Measurements from ENCODE around the gene IL1F10. TPM values are rescaled to one million over a fixed set of nuclear protein-coding genes. Genes with fewer than 3 reads are reported as not detected.

The IL1F10 gene
- total and polyA plus RNA-seq, 7 experiments from 2014 or later, result not detected

DNA sequence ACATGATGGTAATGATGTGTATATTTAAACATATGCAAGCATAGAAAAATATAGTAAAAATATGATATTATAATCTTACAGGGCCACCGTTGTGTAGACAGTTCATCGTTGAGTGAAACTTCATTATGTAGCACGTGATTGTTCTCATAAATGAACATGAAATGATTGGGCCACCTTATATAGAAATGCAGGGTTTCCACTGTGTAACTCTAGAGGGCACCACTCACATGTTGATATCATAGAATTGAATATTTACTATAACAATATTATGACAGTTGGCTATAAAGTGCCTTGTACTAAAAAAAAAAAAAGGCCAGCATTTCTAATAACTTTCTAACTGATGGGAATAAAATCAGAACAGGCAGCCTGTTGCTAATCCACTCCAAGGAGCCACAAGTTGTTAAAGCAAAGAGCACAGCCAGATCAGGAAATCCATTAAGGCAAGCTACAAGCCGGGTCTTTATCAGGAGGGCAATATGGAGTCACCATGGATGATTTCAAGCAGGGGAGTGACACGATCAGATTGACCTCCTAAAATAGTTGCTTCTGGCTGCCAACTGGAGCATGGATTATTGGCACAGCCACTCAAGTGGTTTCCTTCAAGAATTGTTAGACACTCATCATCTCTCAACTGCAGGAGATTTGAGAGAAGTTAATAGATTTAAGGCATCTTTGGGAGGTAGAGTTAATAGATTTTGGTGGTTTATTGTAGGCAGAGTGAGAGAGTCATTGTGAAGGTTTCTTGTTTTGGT is 16.7 kb downstream of the IL1F10 start:
- peaks cover 0 to 4% (median 0%) of the 10 kb centered on the region in 5 donors for H3K27me3 Mint-ChIP-seq
- no peaks in the 10 kb centered on the region for H3K9me3 ChIP-seq (ENCODE audit: control insufficient read depth in 2 of 3, low read length in 3 of 3)
- POLR2A ChIA-PET, result interaction anchor here (0.6 kb wide), 1 partner anchor 93 kb away, joined by 4 read pairs; no protein-coding TSS in a partner anchor
- DNase-seq (peak in 3 of 9 donors; percentile 6 to 13 (median 9)), ATAC-seq (peak; percentile 78)
- no peaks in the 10 kb centered on the region for H3K27me3 ChIP-seq (ENCODE audit: control insufficient read depth in 2 of 2, insufficient read depth in 2 of 2, low read length in 2 of 2)
- H3K36me3 Mint-ChIP-seq, result peaks cover 0 to 7% (median 0%) of the 10 kb centered on the region in 5 donors
- H3K4me3 Mint-ChIP-seq, result no peak overlapping the region
- no peaks in the 10 kb centered on the region for H3K4me1 ChIP-seq (ENCODE audit: control insufficient read depth in 2 of 2, insufficient read depth in 2 of 2, low read length in 2 of 2)
- no peak overlapping the region for H3K4me3 ChIP-seq (ENCODE audit: low read length)
- intact Hi-C loops (cut with micrococcal nuclease), result loop anchor here (2.0 to 5.0 kb wide), 4 partner anchors 33 to 288 kb away; no protein-coding TSS in a partner anchor
- H3K36me3 ChIP-seq (ENCODE audit: control insufficient read depth in 2 of 3, insufficient read depth in 3 of 3, low read length in 3 of 3), result no peaks in the 10 kb centered on the region
- peaks cover 0 to 4% (median 0%) of the 10 kb centered on the region in 11 donors for H3K9me3 Mint-ChIP-seq
- CTCF ChIA-PET, result interaction anchor here (0.6 kb wide), 1 partner anchor 34 kb away, joined by 4 read pairs; no protein-coding TSS in a partner anchor
- H3K27ac Mint-ChIP-seq, result peak overlapping the region in 1 of 9 donors; percentile 13
- H3K27ac ChIP-seq (ENCODE audit: low read depth, low read length), result no peak overlapping the region
- H3K4me1 Mint-ChIP-seq, result peaks cover 0 to 8% (median 0%) of the 10 kb centered on the region in 7 donors

DNA sequence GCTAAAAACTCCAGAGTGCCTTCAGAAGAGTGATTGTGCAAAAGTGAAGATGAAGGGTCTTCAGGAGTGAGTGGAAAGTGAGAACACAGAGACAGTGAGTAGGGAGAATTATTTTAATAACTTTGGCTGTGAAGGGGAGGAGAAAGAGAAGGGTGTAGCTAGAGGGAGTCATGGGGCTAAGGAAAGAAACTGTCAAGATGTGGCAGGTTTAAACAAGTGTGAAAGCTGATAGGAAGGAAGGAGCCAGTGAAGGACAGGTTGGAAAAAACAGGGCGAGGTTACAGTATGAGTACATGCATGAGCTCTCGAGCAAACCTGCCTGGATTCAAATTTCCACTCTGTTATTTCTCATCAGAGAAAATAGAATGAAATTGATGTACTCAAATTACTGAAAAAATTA is 17.8 kb downstream of the IL1F10 start:
- intact Hi-C loops (cut with micrococcal nuclease), result loop anchor here (2.0 kb wide), 2 partner anchors 113 to 119 kb away; no protein-coding TSS in a partner anchor
- no peak for DNase-seq
- no peaks in the 10 kb centered on the region for H3K4me1 ChIP-seq (ENCODE audit: control insufficient read depth in 2 of 2, insufficient read depth in 2 of 2, low read length in 2 of 2)
- Mint-ChIP-seq H3K27ac (no peak overlapping the region), H3K36me3 (peaks cover 0 to 7% (median 0%) of the 10 kb centered on the region in 5 donors), H3K4me1 (peaks cover 0 to 7% (median 0%) of the 10 kb centered on the region in 7 donors), H3K27me3 (peaks cover 0 to 4% (median 0%) of the 10 kb centered on the region in 5 donors), H3K4me3 (no peak overlapping the region), H3K9me3 (peaks cover 0 to 4% (median 0%) of the 10 kb centered on the region in 11 donors)
- no peaks in the 10 kb centered on the region for H3K36me3 ChIP-seq (ENCODE audit: control insufficient read depth in 2 of 3, insufficient read depth in 3 of 3, low read length in 3 of 3)
- CTCF ChIA-PET, result interaction anchor here (1.1 kb wide), 1 partner anchor 113 kb away, joined by 3 read pairs; no protein-coding TSS in a partner anchor
- no peak for ATAC-seq
- H3K27ac ChIP-seq (ENCODE audit: low read depth, low read length), result no peak overlapping the region
- no peaks in the 10 kb centered on the region for H3K27me3 ChIP-seq (ENCODE audit: control insufficient read depth in 2 of 2, insufficient read depth in 2 of 2, low read length in 2 of 2)
- no peak overlapping the region for H3K4me3 ChIP-seq (ENCODE audit: low read length)
- POLR2A ChIA-PET, result no interaction called here
- no peaks in the 10 kb centered on the region for H3K9me3 ChIP-seq (ENCODE audit: control insufficient read depth in 2 of 3, low read length in 3 of 3)

DNA sequence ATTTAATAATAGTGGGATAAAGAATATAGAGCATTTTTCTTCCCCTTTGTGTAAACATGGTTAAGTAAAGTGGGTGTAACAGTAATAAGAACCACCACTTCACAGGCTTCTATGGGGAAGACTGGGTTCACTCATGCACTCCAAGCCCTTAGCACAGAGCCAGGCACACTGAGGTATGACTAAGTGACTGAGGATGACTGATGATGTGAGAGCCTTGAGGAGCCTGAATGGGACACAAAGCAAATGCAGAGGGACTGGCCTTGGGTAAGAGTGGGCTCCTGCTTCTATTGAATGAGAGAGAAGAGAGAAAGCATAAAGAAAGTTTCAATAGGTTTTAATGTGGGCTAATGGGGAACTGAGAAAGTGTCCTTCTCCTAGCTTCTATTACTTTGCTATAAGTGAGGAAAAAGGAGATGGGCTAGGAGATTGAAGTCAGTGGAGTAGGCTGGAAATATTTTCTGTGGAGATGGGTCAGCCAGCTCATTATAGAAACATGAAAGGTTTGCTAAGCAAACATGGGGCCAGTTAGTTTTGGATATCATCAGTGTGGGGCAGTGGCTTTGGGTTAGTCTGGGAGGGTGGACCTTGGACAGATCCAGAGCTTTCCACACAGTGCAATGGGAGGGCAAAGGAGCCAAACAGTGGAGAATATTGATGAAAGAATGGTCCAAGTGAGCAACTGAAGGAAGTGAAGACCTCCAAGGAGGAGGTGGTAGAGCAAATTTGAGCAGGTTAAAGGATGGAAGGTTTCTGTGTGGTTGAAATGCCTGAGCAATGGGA is 20.6 kb downstream of the IL1F10 start:
- no peak for ATAC-seq

DNA sequence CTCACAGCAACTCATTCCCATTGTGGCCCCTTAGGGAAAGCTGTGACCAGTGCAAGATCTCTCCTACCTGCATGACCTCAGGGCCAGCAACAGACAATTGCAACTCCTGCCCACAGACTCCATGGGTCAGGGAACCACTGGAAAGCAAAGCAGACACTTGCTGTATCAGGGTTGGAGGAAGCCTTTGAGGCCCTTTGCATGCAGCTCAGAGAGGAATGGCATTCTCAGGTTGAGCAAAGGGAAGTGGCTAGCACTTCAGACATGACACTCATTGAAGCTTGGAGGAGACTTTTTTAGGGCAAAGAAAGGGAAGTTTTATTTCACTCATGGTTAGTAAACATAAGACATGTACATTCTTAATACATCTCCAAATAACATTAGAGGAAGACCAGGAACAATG is 22.1 kb downstream of the IL1F10 start:
- Histone ChIP-seq H3K4me1 (ENCODE audit: control insufficient read depth in 2 of 2, insufficient read depth in 2 of 2, low read length in 2 of 2) (no peaks in the 10 kb centered on the region), H3K9me3 (ENCODE audit: control insufficient read depth in 2 of 3, low read length in 3 of 3) (no peaks in the 10 kb centered on the region), H3K36me3 (ENCODE audit: control insufficient read depth in 2 of 3, insufficient read depth in 3 of 3, low read length in 3 of 3) (no peaks in the 10 kb centered on the region), H3K4me3 (ENCODE audit: low read length) (no peak overlapping the region), H3K27me3 (ENCODE audit: control insufficient read depth in 2 of 2, insufficient read depth in 2 of 2, low read length in 2 of 2) (peaks cover 0 to 3% of the 10 kb centered on the region in 2 donors), H3K27ac (ENCODE audit: low read depth, low read length) (no peak overlapping the region)
- Mint-ChIP-seq H3K9me3 (peaks cover 0 to 10% (median 0%) of the 10 kb centered on the region in 11 donors), H3K4me1 (peaks cover 0 to 3% (median 0%) of the 10 kb centered on the region in 7 donors), H3K4me3 (no peak overlapping the region), H3K27me3 (peaks cover 0 to 3% (median 0%) of the 10 kb centered on the region in 5 donors), H3K36me3 (peaks cover 0 to 7% (median under 1%) of the 10 kb centered on the region in 5 donors), H3K27ac (no peak overlapping the region)
- intact Hi-C loops (cut with micrococcal nuclease), result no loop called here
- CTCF ChIA-PET, result interaction anchor here (0.7 kb wide), 1 partner anchor 26 kb away, joined by 3 read pairs; no protein-coding TSS in a partner anchor
- POLR2A ChIA-PET, result no interaction called here
- ATAC-seq, result peak; percentile 27
- no peak for DNase-seq

More for the DNA sequence above, 20.6 kb downstream of the IL1F10 start:
- CTCF ChIA-PET, result interaction anchor here (2.0 kb wide), 1 partner anchor 49 kb away, joined by 4 read pairs; no protein-coding TSS in a partner anchor
- Histone ChIP-seq H3K4me1 (ENCODE audit: control insufficient read depth in 2 of 2, insufficient read depth in 2 of 2, low read length in 2 of 2) (no peaks in the 10 kb centered on the region), H3K4me3 (ENCODE audit: low read length) (no peak overlapping the region), H3K27ac (ENCODE audit: low read depth, low read length) (no peak overlapping the region), H3K9me3 (ENCODE audit: control insufficient read depth in 2 of 3, low read length in 3 of 3) (no peaks in the 10 kb centered on the region), H3K27me3 (ENCODE audit: control insufficient read depth in 2 of 2, insufficient read depth in 2 of 2, low read length in 2 of 2) (no peaks in the 10 kb centered on the region), H3K36me3 (ENCODE audit: control insufficient read depth in 2 of 3, insufficient read depth in 3 of 3, low read length in 3 of 3) (no peaks in the 10 kb centered on the region)
- H3K27me3 Mint-ChIP-seq, result no peaks in the 10 kb centered on the region
- no peak overlapping the region for H3K27ac Mint-ChIP-seq
- peaks cover 0 to 7% (median 0%) of the 10 kb centered on the region in 5 donors for H3K36me3 Mint-ChIP-seq
- intact Hi-C loops (cut with micrococcal nuclease), result no loop called here
- POLR2A ChIA-PET, result interaction anchor here (1.2 to 1.6 kb wide), 2 partner anchors 13 to 116 kb away, joined by 3 to 4 read pairs; no protein-coding TSS in a partner anchor
- DNase-seq, result no peak
- H3K4me1 Mint-ChIP-seq, result peaks cover 0 to 5% (median 0%) of the 10 kb centered on the region in 7 donors
- H3K4me3 Mint-ChIP-seq, result no peak overlapping the region
- H3K9me3 Mint-ChIP-seq, result peaks cover 0 to 4% (median 0%) of the 10 kb centered on the region in 11 donors

DNA sequence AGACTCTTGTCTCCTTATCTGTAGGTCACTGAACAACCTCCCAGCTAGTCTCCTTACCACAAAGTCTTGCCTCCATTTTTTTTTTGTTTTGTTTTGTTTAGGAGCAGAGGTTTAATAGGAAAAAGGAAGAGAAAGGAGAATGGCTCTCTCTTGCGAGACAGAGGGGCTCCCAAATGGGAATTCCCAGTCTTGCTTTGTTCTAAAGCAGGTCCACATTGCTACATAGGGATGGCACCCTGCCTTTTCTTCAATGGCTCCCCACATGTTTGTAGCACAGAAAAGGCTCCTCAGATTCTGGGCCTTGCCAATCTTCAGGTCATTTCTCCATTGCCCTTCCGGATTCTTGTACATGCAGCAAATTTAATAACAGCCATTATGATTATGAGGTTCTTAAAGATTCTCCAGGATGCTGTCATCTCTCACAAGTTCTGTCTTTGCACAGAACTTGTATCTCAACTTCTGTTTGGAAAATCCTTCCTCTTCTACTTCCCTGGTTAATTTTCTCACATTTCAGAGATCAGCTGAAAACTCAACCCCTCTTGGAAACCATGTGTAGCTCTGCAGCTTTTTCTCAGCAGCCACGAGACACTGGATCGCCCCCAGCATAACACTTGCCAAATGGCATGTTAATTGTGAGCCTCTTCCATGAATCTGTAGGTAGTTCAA is 23.6 kb downstream of the IL1F10 start:
- peaks cover 0 to 3% of the 10 kb centered on the region in 2 donors for H3K27me3 ChIP-seq (ENCODE audit: control insufficient read depth in 2 of 2, insufficient read depth in 2 of 2, low read length in 2 of 2)
- intact Hi-C loops (cut with micrococcal nuclease), result no loop called here
- ChIA-PET POLR2A (interaction anchor here (0.8 kb wide), 1 partner anchor 144 kb away, joined by 8 read pairs; no protein-coding TSS in a partner anchor), CTCF (no interaction called here)
- ATAC-seq (no peak), DNase-seq (no peak)
- no peak overlapping the region for H3K4me3 ChIP-seq (ENCODE audit: low read length)
- no peaks in the 10 kb centered on the region for H3K9me3 ChIP-seq (ENCODE audit: control insufficient read depth in 2 of 3, low read length in 3 of 3)
- H3K4me1 ChIP-seq (ENCODE audit: control insufficient read depth in 2 of 2, insufficient read depth in 2 of 2, low read length in 2 of 2), result no peaks in the 10 kb centered on the region
- Mint-ChIP-seq H3K4me1 (no peaks in the 10 kb centered on the region), H3K36me3 (peaks cover 0 to 8% (median 3%) of the 10 kb centered on the region in 5 donors), H3K27ac (no peak overlapping the region), H3K4me3 (no peak overlapping the region), H3K27me3 (peaks cover 0 to 6% (median 0%) of the 10 kb centered on the region in 5 donors), H3K9me3 (peaks cover 0 to 16% (median 6%) of the 10 kb centered on the region in 11 donors)
- H3K36me3 ChIP-seq (ENCODE audit: control insufficient read depth in 2 of 3, insufficient read depth in 3 of 3, low read length in 3 of 3), result no peaks in the 10 kb centered on the region
- H3K27ac ChIP-seq (ENCODE audit: low read depth, low read length), result no peak overlapping the region
